Activated CD4-positive, CD25-positive, alpha-beta regulatory T cell (primary cell): ENCODE results near the gene C21orf91.

Experiments
- DNase-seq, 4 experiments: peaks; one replicate each; lab custom pipeline; 2025; lab: John Stamatoyannopoulos, UW

The C21orf91 gene

DNA sequence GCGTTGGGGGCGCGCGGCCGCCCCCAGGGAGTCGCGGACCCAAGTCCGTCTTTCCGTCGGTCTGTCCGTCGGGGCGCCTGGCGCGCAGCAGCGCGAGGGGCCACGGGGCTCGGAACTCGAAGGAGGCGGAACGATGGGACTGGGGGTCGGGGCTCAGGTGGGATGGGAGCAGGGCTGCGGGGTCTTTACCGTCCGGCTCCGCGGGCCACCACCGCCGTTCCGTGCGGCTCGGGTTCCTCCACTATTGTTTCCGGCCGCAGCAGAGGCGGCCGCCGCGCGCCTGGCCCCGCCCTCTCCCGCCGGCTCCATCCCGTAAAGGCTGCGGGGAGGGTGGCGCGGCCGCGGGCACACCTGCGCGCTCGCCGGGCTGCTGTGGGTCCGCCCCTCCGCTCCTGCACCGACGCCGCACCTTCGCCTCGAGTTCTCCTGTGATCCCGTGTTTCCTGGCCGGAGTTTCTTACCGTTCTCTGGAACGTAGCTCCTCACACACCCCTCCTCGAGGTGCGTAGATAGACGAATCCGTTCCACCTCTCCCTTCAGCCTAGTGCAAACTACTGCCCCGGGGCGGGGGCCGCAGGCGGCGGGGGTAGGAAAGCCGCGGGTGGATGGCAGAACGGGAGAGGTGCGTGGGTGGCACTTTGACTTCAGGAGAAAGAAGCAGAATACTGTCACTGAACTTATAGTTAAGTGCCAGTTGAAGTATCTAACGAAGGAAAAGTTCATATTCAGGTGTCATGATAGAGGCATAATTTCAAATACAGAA, at the start of gene C21orf91:
TSS of gene C21orf91 (minus strand) at position 243 of the 763 bp plus-strand sequence. CDS start 1,038 bp downstream, outside the sequence.
- DNase-seq = peak; percentile 53 to 72 (median 69)

GRCh38 chr21:17866590-17866989, 47.4 kb upstream of the C21orf91 start:
- no peak for DNase-seq

DNA sequence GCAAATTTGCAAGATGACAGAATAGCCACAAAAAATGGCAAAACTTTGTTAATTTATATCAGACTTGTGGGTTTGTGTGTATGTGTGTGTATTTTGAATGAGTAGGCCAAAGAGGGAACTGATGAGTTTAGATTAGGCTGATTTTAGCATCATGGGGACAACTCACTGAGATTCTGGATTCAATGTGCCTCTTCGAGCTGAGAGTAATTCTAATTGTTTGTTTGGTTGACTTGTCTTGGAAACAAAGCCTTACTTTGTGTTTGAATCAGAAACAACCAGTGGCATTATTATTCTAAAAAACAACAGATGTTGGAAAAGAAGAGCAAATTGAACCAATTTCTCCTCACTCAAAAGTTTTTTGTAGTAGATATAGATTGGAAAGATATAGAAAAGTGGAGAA, 40.5 kb upstream of the C21orf91 start:
- DNase-seq = no peak

GRCh38 chr21:17858747-17859146, 39.6 kb upstream of the C21orf91 start:
- DNase-seq = no peak

DNA sequence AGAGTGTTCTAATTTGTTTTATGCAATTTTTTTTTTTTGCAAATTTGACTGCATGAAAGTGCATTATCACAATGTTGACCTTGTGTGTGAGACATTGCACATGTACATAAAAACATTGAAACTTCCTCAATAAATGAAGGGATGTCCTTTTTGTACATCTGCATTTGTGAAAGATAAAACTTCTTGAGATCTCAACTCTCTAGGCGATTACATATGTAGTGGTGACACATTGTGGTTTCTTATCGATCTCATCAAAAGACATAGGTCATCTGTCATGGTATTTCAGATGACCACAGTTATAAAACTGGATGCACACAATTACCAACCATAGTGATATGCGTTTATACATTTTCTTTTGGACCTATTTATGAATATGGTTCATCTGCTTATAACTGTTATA, 35.6 kb upstream of the C21orf91 start:
- no peak for DNase-seq

GRCh38 chr21:17853393-17854275, 34.5 kb upstream of the C21orf91 start:
- DNase-seq = no peak

DNA sequence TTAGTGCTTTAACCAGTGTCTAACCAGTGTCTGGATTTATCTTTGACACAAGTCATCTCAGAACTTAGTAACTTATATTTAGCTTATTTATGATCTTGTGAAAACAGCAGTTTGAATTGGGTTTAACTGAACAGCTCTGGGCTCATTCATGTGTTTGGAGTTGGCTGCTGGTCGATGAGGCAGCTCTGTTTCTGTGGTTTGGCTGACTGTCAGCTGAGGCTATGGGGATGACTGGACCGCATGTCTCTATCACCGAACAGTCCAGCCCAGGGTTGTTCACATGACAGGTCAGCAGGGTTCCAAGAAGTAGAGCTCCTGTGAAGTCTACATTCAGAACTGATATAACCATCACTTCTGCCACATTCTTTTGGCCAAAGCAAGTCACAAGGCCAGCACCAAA, 29.1 kb upstream of the C21orf91 start:
- no peak for DNase-seq

DNA sequence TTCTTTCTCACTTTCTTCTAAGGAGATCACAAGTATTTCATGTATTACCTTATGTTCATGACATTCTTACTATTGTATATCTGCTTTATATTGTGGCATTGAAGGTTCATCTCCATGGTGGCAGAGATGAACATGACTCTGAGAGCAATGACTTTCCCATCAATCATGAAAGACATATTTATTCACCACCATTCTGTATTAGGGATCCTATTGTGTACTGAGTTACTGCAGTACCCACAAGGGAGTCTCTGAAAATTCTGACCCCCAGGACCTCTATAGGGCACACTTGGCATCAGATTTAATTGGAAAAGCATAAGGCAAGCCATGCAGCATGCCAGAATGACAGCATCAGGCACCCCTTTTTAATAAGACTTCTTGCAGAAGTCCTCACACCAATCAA, 21.9 kb upstream of the C21orf91 start:
- DNase-seq = no peak

GRCh38 chr21:17834639-17835354, 15.6 kb upstream of the C21orf91 start:
- DNase-seq = no peak

DNA sequence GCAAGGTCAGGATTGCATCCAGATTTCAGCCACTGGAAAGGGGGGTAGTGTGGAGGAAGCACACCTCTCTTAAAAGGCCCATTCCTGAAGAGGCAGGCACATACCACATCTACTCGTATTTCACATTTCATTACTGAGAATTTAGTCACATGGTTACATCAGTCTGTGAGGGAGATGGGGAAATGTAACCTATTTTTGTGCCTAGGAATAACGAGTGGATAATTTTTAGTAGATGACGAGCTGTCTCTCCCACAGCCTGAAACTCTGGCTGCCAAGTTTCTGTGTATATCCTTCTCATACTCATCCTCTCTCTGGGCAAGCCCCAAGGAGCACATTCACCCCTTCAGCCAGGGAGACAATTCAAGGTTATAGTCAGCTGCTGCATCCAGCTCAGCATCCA, 10.3 kb upstream of the C21orf91 start:
- DNase-seq = no peak

- no peak for DNase-seq
Observed at GRCh38 chr21:17828223-17828622, 9.1 kb upstream of the C21orf91 start.

DNA sequence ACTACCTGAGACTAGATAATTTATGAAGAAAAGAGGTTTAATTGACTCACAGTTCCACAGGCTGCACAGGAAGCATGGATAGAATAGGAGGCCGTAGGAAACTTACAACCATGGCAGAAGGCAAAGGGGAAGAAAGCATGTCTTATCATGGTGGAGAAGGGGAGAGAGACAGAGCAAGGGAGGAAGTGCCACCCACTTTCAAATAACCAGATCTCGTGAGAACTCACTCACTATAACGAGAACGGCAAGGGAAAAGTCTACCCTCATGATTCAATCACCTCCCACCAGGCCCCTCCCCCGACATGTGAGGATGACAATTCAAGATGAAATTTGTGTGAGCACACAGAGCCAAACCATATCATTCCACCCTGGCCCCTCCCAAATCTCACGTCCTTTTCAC, 4.7 kb upstream of the C21orf91 start:
- DNase-seq = no peak

GRCh38 chr21:17821121-17821520, 2.0 kb upstream of the C21orf91 start:
- DNase-seq = no peak

GRCh38 chr21:17819877-17820229, 697 bp upstream of the C21orf91 start:
- peak in 3 of 4 experiments; percentile 38 to 70 (median 53) for DNase-seq

DNA sequence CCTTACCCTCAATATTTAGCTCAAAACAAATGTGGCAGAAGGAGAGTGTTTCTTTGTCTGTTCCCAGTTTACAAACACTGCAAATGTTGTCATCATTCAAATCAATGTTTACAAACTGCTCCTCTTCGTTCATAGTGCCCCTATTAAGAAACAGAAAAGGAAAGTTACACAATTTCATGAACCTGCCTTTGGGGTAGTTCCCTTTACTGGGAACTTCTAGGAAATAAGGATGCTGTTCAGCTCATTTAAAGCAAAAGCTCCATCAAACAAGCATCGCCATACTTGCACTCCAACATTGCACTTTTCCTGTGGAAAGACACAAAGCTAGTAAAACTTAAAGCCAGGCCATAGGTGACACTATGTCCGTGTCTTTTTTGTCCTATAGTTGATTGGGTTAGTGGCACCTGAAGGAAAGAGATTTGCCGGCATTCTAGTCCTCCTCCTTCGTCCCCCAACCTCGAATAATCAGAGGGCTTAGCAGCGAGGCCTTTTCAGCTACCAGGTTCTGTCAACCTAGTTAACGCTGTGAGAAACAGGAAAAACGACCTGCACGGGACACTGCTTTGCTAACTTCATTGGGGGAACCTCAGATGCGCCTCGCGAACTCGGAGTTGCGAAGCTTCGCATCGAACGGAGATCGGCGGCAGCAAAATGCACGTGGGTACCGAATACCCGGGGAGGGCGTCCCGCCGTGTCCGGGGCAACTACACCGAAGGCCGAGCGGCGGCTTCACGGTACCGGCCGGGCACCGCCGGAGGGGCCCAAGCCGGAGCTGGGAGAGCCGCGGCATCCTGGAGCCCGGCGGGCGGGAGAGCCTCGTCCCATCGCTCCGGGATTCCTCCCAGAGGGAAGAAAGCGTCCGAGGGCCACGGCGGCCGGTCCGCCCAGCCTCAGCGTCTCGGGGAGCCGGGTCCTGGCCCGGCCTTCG, 706 bp downstream of the C21orf91 start:
- peak; percentile 8 to 40 (median 20) for DNase-seq

- DNase-seq = no peak
Observed at GRCh38 chr21:17813353-17813752, 5.8 kb downstream of the C21orf91 start.

DNA sequence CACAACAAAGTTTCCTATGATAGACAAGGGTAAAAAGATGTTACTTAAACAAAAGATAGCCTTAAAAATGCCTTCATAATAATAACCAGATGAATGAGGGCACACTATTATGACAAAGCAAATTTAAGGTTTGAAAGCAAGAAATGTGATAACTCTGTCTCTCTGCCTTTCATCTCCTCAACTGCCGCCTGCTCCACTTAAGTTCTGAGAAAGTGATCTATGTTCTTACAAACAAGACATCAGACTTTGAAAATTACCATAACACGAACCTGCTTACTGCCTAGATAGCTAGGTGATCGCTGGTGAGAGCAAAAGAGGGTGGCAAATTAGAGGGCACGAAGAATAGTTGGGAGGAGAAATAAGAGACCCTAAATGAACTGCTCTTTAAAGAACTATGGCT, 13.2 kb downstream of the C21orf91 start:
- DNase-seq = no peak

DNA sequence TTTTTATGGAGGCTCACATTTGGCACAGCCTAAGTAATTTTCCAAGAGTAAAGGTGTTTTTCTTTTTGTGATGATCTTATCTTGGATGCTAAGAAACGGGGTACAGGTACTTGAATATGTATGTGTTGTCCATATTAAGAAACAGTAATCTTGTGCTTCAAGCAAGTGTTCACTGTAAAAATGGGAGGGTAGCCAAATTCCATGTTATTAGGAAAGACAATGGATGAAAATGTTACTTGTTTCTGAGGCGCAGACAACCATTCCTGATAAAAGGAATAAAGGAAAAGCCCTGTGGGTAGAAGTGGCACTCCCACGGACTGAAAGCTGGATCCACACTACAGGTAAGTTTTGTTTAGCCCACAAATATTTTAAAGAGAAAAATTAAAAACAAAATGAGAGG, 15.6 kb downstream of the C21orf91 start:
- no peak for DNase-seq

DNA sequence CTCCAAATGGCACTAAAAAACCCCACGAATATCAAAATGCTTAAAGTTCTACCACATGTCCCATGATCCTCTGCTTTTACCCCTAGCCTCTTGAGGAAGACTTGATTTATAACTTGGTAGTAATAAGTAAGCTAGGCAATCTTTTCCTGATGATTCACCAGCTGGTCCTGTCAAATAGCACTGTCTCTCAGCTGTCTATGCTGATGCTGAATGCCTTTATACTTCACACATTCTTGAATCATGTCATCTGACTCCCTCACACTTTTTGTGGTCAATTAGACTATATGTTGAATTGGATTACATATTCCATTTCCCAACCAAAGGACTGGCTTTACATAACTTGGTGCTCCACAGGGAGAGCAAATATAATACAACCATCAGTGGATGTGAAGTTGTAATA, 16.6 kb downstream of the C21orf91 start:
- no peak for DNase-seq

GRCh38 chr21:17799414-17800164, 19.6 kb downstream of the C21orf91 start:
- DNase-seq = no peak

GRCh38 chr21:17798796-17799195, 20.4 kb downstream of the C21orf91 start:
- DNase-seq = no peak
